HEK293T (cell line): Measurements from ENCODE around the gene ZNF541.

Source experiments
- CTCF ChIA-PET: fragments of 350-600 bp; formaldehyde crosslinking; extraction: SDS; loops from one replicate; lab custom pipeline; 2021; ENCODE audit warnings: antibody characterized with exemption, inconsistent platforms; lab: Yijun Ruan, JAX
- POLR2A ChIA-PET: fragments of 350-600 bp; formaldehyde crosslinking; extraction: SDS; loops from one replicate; lab custom pipeline; 2020; ENCODE audit warnings: antibody characterized with exemption, inconsistent platforms; lab: Yijun Ruan, JAX
- DNase-seq: peaks from one replicate; pipeline ENCODE4 v3.0.0; 2012; ENCODE audit warnings: mixed read lengths; ENCODE audit errors: extremely low spot score
- ARNT ChIP-seq: fragments of 450-650 bp; IDR thresholded peaks from 2 replicates; pipeline ENCODE4 v1.6.1; 2017; ENCODE audit warnings: mild to moderate bottlenecking
- BHLHE40 ChIP-seq: fragments of 450-650 bp; IDR thresholded peaks from 2 replicates; pipeline ENCODE4 v1.6.1; 2016; ENCODE audit warnings: mild to moderate bottlenecking, moderate library complexity, borderline replicate concordance
- CTBP1 ChIP-seq: fragments of 450-650 bp; IDR thresholded peaks from 2 replicates; pipeline ENCODE4 v1.6.1; 2016; ENCODE audit warnings: borderline replicate concordance
- ELF4 ChIP-seq: fragments of 450-650 bp; IDR thresholded peaks from 2 replicates; pipeline ENCODE4 v1.6.1; 2017; ENCODE audit warnings: antibody characterized with exemption
- FOXA1 ChIP-seq: fragments of 450-650 bp; IDR thresholded peaks from 2 replicates; pipeline ENCODE4 v1.6.1; 2016; ENCODE audit warnings: mild to moderate bottlenecking
- FOXK2 ChIP-seq: fragments of 450-650 bp; IDR thresholded peaks from 2 replicates; pipeline ENCODE4 v1.6.1; 2016; ENCODE audit warnings: mild to moderate bottlenecking
- FOXM1 ChIP-seq: fragments of 450-650 bp; IDR thresholded peaks from 2 replicates; pipeline ENCODE4 v1.6.1; 2017; ENCODE audit warnings: mild to moderate bottlenecking, borderline replicate concordance
- HDGF ChIP-seq: fragments of 450-650 bp; IDR thresholded peaks from 2 replicates; pipeline ENCODE4 v1.6.1; 2017; ENCODE audit warnings: antibody characterized with exemption, borderline replicate concordance
- L3MBTL2 ChIP-seq: fragments of 450-650 bp; conservative IDR thresholded peaks from 2 replicates; pipeline ENCODE4 v1.6.1; 2016; ENCODE audit warnings: mild to moderate bottlenecking
- LEF1 ChIP-seq: fragments of 450-650 bp; IDR thresholded peaks from 2 replicates; pipeline ENCODE4 v1.6.1; 2017; ENCODE audit warnings: mild to moderate bottlenecking, borderline replicate concordance
- NFRKB ChIP-seq: fragments of 450-650 bp; IDR thresholded peaks from 2 replicates; pipeline ENCODE4 v1.6.1; 2016; ENCODE audit warnings: mild to moderate bottlenecking, moderate library complexity
- SP1 ChIP-seq: fragments of 450-650 bp; IDR thresholded peaks from 2 replicates; pipeline ENCODE4 v1.6.1; 2017
- SUZ12 ChIP-seq: fragments of 450-650 bp; IDR thresholded peaks from 2 replicates; pipeline ENCODE4 v1.6.1; 2016; ENCODE audit warnings: mild to moderate bottlenecking
- TARDBP ChIP-seq: fragments of 450-650 bp; IDR thresholded peaks from 2 replicates; pipeline ENCODE4 v1.6.1; 2016
- ZNF384 ChIP-seq: fragments of 450-650 bp; IDR thresholded peaks from 2 replicates; pipeline ENCODE4 v1.6.1; 2016
- TF ChIP-seq, protein P1 (sequence below): fragments of 450-650 bp; IDR thresholded peaks from 2 replicates; pipeline ENCODE4 v1.6.1; 2016

Gene ZNF541

DNA sequence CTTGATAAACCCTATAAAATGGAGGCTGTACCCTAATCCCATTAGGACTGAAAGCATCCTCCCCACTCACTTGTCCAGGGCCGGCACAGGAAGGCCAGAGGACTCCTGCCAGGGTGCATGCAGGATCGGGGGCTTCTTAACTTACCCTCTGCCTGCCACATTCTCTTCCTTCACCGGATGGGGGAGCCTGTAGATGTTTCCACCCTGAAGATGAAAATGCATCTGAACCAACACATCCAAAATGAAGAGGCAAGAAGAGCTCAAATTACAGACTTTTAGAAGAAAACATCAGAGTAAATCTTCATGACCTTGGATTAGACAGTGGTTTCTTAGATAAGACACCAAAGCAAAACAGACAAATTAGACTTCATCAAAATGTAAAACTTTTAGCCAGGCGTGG lies 32.2 kb downstream of the ZNF541 start:
- POLR2A ChIA-PET: interaction anchor here (1.0 kb wide), 1 partner anchor 69 kb away, joined by 3 read pairs; no protein-coding TSS in a partner anchor
- CTCF ChIA-PET: interaction anchor here (0.6 to 1.0 kb wide), 4 partner anchors 10 to 379 kb away, joined by 3 to 5 read pairs (median 4); no protein-coding TSS in a partner anchor
- DNase-seq: peak; percentile 55
- TF ChIP-seq CTBP1 (no peak), FOXA1 (no peak), ELF4 (no peak), HDGF (no peak), NFRKB (no peak), ARNT (no peak), FOXK2 (no peak), LEF1 (no peak), FOXM1 (no peak), ZNF384 (no peak), SP1 (no peak), L3MBTL2 (no peak), SUZ12 (no peak), TARDBP (no peak), BHLHE40 (no peak)
- TF ChIP-seq, protein P1, sequence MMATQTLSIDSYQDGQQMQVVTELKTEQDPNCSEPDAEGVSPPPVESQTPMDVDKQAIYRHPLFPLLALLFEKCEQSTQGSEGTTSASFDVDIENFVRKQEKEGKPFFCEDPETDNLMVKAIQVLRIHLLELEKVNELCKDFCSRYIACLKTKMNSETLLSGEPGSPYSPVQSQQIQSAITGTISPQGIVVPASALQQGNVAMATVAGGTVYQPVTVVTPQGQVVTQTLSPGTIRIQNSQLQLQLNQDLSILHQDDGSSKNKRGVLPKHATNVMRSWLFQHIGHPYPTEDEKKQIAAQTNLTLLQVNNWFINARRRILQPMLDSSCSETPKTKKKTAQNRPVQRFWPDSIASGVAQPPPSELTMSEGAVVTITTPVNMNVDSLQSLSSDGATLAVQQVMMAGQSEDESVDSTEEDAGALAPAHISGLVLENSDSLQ: no peak

GRCh38 chr19:47539747-47540311 lies 33.1 kb downstream of the ZNF541 start:
- TF ChIP-seq SP1 (no peak), ZNF384 (no peak), FOXA1 (no peak), SUZ12 (no peak), NFRKB (no peak), FOXM1 (no peak), TARDBP (no peak), CTBP1 (no peak), LEF1 (no peak), L3MBTL2 (no peak), HDGF (no peak), ELF4 (no peak), BHLHE40 (no peak)
- TF ChIP-seq, protein P1: no peak
- no peak for DNase-seq
- POLR2A ChIA-PET: no interaction called here
- CTCF ChIA-PET: interaction anchor here (0.6 kb wide), 1 partner anchor 14 kb away, joined by 3 read pairs; no protein-coding TSS in a partner anchor

DNA sequence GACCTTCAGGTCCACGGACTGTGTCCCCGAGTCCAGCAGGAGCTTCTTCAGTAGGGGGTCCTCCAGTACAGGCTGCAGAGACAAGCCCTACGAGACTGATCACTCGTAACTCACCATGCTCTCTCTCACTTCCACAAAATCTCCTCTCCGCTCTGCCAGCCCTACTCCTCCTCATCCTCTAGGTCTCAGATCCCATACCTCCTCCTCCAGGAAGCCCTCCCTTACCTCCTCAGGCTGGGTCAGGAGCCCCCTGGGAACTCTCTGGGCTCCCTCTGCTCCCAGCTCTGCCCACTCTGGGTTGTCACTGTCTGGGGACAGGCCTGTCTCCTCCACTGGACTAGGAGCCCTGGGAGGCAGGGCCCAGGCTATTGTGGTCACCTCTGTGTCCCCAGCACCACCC lies 34.1 kb downstream of the ZNF541 start:
- DNase-seq: no peak
- CTCF ChIA-PET: no interaction called here
- POLR2A ChIA-PET: no interaction called here
- TF ChIP-seq L3MBTL2: no peak
- no peak for TF ChIP-seq ELF4
- TF ChIP-seq BHLHE40: no peak
- no peak for TF ChIP-seq CTBP1
- no peak for TF ChIP-seq HDGF
- no peak for TF ChIP-seq FOXK2
- no peak for TF ChIP-seq ZNF384
- TF ChIP-seq, protein P1: no peak
- no peak for TF ChIP-seq FOXA1
- TF ChIP-seq TARDBP: no peak
- TF ChIP-seq ARNT: no peak
- no peak for TF ChIP-seq NFRKB
- TF ChIP-seq SP1: no peak

DNA sequence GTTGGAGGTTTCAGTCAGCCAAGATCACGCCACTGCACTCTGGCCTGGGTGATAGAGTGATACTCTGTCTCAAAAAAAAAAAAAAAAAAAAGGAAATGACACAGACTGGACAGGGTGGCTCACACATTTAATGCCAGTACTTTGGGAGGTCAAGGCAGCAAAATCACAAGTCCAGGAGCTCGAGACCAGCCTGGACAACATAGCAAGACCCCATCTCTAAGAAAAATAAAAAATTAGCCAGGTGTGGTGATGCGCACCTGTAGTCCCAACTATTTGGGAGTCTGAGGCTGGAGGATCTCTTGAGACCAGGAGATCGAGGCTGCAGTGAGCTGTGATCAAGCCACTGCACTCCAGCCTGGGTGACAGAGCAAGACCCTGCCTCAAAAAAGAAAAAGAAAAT lies 35.5 kb downstream of the ZNF541 start:
- ChIA-PET POLR2A (no interaction called here), CTCF (no interaction called here)
- no peak for DNase-seq
- TF ChIP-seq ELF4 (no peak), SP1 (no peak), LEF1 (no peak), NFRKB (no peak), TARDBP (no peak), SUZ12 (no peak), FOXM1 (no peak), ZNF384 (no peak), L3MBTL2 (no peak), FOXK2 (no peak), ARNT (no peak)

DNA sequence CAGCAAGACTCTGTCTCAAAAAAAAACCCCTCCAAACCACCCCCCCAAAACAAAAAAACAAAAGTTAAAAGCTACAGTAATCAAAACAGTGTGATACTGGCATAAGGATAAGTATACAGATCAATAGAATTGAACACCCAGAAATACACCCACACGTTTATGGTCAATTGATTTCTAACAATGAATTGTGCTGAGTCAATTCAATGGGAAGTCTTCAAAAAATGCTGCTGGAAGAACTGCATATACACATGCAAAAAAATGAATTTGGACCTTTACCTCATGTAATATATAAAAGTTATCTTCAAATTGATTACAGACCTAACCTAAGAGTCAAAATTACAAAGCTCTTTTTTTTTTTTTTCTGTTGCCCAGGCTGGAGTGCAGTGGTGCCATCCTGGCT lies 38.3 kb downstream of the ZNF541 start:
- ChIA-PET POLR2A (interaction anchor here (1.2 kb wide), 1 partner anchor 186 kb away, joined by 4 read pairs; the partner anchor contains the start of gene DHX34), CTCF (interaction anchor here (0.6 kb wide), 2 partner anchors 30 to 34 kb away, joined by 3 read pairs; no protein-coding TSS in a partner anchor)
- DNase-seq: no peak
- TF ChIP-seq ELF4 (no peak), SP1 (no peak), NFRKB (no peak), L3MBTL2 (no peak), ZNF384 (no peak), SUZ12 (no peak), CTBP1 (no peak), FOXA1 (no peak), FOXK2 (no peak)
